GM19043 (cell line): ENCODE measurements around the gene RAB27A.
"Not testable (repeated sequence)": the region's sequence is repeated elsewhere in the genome, so short reads cannot be mapped to it uniquely, and the experiment has no call there.

Experiments
- ATAC-seq: cut with Tn5 transposase; IDR thresholded peaks from one replicate; pipeline ENCODE4 v1.9.1; 2021; ENCODE audit warnings: low read depth; ENCODE audit not compliant: unreplicated experiment

The RAB27A gene

DNA sequence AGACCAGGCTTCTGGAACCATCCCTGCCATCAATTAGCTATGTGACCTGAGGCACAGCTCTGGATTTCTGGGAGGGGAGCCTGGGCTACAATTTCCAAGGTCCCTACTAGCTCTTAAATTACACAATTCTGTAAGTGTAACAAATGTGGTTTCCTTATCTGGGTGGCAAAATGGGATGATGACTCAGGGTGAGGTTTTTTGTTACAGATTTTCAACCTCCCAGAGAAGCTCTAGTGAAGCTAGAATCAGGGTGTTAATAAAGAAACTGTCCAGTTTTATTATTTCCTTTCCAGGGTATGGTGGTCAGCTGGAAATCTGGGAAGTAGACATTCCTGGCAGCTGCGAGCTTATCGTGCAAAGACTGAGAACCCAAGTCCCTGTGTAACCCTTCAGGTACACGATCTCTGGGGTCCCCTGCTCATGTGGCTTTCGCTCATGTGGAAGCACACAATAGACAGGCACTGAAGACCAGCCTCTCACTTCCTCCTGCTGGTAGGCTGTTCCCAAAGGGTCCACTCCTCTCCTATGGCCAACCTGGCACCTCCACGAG, 7.3 kb downstream of the RAB27A start:
- ATAC-seq: no peak

DNA sequence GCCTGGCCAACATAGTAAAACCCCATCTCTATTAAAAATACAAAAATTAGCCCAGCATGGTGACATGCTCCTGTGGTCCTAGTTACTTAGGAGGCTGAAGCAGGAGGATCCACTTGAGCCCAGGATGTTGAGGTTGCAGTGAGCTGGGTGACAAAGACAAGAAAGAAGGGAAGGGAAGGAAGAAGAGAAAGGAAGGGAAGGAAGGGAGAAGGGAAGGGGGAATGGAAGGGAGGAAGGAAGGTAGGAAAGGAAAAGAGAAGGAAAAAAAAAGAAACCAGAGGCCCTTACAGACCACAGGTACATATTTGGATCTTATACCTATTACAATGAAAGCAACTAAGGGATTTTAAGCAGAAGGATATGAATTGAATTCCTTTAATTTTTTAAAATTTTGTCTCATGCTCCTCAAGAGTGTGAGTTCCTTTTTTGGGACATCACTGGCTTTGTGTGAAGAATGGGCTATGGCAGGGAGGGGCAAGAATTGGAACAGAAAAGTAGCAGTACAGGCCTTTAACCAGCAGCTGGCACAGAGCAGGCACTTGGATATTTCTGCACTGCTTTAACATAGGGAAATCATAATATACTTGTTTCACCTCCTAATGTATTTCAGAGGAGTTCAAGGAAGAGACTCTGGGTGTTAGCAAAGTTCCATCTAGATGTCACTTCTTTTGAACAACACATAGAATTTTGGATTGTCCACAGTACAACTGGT, 7.9 kb downstream of the RAB27A start:
- ATAC-seq: no peak

DNA sequence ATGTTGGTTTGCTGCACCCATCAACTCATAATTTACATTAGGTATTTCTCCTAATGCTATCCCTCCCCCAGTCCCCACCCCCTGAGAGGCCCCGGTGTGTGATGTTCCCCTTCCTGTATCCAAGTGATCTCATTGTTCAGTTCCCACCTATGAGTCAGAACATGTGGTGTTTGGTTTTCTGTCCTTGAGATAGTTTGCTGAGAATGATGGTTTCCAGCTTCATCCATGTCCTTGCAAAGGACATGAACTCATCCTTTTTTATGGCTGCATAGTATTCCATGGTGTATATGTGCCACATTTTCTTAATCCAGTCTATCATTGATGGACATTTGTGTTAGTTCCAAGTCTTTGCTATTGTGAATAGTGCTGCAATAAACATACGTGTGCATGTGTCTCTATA, 9.0 kb downstream of the RAB27A start:
- ATAC-seq: not testable (repeated sequence)

DNA sequence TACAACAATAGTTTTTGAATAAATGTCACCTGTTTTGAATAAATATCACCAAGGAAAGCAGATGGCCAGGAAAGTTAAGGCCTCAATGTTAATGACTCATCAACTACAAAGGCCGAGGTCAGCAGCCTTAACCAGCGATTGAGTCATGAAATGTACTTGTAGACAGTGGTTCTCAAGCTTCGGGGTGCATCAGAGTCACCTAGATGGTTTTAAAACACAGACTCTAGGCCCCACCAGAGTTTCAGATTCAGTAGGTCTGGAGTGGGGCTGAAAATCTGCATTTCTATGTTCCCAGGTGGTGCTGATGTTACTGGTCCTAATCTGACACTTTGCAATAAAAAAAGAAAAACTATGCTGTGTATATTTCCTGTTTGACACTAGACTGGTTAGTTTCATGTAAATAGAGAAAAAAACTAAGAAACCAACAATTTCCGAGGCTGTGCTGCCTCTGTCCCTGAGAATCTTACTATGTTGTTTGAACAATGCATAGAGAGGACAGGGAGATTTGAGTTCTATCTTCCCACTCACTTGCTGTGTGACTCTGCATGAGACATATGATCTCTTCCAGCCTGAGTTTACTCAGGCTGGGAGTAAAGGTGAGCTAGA, 9.8 kb downstream of the RAB27A start:
- ATAC-seq: peak; percentile 79

DNA sequence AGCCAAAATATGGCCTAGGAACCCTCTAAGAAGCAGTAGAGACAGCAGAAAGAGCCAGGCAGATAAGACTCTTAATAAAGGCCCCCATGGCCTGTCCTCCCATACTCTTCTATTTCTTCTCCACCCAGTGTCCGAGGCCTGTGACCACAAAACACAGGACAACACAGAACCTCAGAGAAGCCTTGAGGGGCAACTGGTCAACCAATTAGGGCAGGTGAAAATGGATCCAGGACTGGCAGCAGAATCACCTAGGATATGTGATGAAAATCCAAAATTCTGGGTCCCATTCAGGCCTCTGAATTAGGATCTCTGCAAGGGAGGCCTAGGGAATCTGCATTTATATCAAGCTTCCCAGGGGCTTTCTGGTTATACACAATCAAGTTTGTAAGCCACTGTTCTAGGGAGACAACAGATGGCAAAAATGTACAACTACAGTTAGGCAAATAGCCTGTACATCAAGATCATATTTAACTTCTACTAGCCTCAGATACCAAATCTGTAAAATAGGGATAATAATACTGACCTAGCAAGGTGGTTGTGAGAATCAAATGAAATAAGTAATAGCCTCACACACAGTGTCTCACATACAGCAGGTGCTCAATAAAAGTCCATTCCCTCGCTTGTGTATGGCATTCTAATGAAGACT, 10.4 kb downstream of the RAB27A start:
- ATAC-seq: no peak

DNA sequence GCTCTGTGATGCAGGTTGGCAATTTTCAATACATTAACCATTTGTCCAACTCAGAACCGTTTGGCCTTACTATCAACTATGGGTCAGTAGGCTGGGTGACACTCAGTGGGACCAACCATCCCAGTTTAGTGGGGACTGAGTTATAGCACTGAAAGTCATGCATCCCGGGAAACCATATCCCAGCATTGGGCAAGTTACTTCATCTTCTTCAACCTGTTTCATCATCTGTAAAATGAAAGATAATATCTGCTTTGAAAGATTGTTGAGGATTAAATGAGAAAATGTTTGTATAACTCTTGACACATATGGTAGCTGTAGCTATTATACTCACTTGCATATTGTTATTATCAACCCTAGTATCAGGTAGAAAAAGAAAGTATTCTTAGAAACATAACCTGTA, 11.9 kb downstream of the RAB27A start:
- no peak for ATAC-seq

DNA sequence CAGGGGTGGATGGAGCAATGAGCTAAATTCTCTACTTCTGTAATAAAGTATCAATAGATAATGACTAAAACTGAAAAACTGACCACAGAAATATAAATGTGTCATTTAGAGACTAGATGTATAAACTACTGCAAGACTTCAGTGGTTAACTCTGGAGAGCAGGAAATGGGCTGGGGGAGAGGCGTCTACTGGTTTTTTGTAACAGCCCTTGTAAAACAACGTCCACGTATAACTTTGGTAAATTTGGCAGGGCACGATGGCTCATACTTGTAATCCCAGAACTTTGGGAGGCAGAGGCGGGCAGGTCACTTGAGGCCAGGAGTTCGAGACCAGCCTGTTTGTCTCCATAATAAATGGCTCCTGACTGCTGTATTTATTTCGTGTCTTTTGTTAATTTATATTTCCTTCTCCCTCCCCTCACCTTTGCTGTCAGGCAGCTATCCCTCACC, 12.5 kb downstream of the RAB27A start:
- peak; percentile 45 for ATAC-seq

DNA sequence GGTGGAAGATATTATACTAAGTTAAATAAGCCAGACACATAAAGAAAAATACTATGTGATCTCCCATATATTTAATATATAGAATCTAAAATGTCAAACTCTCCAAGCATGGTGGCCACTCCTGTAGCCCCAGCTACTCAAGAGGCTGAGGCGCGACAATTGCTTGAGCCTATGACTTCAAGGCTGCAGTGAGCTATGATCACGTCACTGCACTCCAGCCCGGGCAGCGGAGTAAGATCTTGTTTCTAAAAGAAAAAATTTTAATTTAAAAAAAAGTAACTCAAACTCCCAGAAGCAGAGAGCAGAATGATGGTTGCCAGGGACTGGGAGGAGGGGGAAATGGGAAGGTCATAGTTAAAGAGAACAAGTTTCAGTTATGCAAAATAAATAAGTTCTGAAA, 13.3 kb downstream of the RAB27A start:
- ATAC-seq: no peak

DNA sequence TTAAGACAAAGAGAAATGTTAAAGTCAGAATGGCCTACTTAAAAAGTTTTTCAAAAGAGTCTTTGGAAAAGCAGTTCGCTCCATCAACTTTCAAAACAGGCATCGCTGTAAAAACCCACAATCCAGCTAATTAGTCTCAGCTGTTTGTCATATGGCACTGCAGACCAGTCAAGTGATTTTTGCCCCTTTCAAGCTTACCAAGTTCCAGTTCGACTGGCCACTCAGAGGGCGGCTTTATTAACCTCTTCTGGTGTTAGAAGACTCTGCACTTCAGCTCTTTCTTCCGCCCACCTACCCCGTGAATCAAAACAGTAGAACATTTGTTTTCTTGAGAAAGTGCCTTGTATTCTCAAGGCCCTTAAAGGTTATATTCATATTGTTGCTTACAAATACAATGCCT, 19.3 kb downstream of the RAB27A start:
- ATAC-seq: no peak

DNA sequence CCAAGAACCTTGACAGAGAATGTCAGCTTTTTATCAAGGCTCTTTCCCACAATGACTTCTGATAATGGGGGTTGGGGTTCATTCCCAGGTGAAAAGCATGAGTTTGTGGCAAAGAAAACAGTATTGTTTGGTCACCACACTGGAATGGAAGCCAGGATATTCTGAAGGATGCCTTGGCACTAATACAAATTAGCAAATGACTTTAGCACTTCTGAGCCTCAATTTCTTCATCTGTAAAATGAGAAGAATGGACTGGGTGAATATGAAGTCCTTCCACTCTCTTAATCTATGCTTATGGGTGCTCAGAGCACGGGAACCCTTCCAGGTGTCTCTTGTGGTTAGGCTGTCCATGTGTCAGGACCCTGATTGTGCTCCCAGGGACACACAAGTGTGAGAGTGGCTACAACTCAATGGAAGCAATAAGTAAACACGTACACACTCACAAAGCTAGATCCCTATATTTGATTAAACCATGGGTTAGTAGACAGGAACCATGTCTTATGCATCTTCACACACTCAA, 21.4 kb downstream of the RAB27A start:
- no peak for ATAC-seq

DNA sequence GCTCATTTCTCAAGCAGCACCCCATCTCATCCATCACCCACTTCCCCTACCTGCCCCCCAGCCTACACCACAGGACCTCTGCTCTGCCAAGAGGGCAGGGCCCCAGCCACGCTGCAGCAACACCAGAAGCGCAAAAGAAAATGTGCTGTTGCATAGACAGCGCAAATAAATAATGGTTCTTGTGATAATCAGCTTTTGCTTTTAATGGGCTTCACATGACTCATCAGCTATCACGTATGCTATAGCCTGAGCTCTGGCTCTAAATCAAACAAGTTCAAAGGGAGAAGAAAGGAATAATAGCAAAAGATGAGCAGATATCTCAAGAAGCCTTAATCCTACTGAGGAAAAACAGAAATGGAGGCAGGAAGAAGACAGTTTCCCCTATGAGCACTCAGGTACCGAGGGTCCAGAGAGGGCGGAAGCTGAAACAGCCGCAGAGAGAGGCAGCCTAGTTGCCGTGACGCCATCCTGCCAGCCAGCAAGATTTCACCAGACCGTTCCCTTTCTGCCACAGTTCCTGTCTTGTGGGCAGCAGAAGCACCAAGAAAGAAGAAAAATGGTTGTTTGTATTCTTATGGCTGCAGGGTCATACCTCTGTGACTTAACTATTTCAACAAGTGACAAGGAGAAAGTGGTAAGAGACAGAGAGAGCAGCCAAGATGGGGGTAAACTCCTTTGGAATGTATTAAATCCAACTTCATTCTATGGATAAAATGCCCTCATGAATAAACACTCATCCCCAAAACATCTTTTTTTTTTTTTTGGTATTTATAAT, 22.0 kb downstream of the RAB27A start:
- ATAC-seq: peak; percentile 92

DNA sequence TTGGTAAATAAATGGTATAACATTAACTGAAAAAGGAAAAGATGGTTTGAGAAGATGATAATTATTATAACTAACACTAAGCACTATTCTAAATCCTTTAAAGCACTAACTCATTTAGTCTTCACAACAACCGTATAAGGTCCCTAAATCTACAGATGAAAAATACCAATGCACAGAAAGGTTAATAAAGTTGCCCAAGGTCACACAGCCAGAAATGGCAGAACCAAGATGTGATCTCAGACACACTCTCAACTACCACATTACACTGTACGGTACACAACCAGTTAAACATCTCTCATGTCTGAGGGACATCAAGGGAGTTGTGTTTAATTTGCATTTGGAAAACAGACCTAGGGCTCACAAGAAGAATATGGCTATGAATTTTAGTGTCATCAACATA, 23.1 kb downstream of the RAB27A start:
- no peak for ATAC-seq

DNA sequence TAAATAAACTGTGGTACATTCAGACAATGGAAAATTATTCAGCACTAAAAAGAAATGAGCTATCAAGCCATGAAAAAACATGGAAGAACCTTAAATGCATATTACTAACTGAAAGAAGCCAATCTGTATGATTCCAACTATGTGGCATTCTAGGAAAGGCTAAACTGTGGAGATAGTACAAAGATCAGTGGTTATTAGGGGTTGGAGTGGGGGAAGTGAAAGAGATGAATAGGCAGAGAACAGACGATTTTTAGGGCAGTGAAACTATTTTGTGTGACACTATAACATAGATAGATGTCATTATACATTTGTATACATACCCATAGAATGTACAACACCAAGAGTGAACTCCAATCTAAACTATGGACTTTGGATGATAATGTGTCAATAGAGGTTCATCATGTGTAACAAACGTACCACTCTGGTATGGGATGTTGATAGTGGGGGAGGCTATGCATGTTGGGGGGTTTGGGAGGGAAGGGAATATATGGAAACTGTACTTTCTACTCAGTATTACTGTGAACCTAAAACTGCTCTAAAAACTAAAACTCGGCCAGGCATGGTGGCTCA, 29.0 kb downstream of the RAB27A start:
- no peak for ATAC-seq

DNA sequence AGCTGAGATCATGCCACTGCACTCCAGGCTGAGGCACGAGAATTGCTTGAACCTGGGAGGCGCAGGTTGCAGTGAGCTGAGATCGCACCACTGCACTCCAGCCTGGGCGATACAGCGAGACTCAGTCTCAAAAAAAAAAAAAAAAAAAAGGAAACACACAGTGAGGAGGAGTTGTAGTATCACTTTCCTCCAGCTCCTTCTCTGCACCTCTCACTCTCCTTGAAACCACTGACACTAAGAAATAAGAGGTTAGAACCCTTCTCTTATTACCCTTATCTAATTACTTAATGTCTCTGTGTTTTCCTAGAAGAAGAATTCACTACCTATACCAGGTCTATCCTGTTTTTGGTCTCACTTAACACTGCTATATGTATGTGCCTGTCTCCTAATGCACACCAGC, 31.7 kb downstream of the RAB27A start:
- ATAC-seq: no peak

DNA sequence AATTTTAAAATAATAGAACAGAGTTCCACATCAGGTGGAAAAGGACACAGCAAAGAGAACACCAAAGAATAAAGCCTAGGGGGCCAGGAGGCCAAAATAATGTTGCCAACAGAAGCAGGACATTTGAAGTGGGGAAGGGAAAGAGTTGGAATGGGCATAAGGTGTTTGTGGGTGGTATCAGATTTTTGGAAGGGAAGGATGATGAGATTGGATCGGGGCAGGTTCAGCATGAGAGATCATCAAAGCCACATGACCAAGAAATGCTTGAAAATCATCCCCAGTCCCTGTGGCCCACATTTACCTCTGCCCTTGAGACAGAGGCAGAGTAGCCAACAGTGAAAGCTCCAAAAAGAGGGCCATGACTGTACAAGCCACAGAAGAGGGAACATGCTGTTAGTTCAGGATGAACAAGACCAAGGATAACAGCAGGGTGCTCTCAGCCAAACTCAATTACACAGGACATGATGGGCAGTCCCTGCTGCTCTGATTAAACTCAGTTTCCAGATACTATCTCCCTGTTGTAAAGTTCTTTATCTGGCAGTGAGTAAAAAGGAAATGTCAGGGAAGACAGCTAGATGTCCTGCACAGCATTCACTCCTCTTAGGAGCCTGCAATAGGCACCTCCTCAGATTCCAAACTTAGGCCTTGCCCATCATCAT, 32.5 kb downstream of the RAB27A start:
- no peak for ATAC-seq

DNA sequence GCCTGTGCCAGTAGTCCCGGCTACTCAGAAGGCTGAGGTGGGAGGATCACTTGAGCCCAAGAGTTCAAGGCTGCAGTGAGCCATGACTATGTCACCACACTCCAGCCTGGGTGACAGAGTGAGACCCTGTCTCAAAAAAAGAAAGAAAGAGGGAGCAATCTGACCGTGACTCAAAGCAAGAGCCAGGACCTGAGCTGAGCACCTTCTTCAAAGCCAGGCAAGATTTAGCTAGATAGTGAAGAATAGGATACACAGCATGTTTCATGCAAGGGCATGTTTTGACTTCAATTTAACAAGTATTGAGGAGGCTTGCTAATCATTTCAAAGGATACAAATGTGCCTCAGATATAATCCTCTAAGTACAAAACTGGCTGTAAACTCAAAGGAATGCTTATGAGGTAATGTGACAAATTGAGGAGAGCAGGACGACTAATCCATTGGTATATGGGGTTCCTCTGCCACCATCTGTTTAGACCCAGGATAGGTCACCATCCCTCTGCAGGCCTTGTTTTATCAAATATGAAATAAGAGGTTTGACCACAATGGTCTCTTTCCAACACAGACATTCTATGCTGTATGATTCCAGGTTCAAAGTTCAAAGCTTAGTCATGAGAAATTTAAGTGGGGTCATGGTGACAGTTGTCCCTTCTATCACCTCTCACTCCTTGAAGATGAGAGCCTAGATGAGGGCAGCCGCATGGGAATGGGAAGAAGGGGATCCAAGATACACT, 33.2 kb downstream of the RAB27A start:
- ATAC-seq: no peak

DNA sequence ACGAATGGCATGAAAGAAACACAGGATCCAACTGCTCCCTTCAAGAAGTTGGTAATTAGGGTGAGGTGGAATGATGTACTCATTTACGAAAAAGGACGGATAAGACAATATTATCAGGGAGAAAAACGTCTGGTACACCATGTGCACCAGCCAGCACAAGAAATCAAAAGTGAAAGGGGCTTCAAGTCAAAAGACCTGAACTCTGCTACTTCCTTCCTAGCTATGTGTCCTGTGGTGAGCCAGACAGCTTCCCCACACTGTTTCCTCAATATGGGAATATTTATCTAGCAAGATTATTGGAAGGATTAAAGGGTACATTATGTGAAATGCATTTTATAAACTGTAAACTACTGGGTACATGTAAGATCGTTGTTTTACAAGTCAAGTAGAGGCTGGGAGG, 33.9 kb downstream of the RAB27A start:
- no peak for ATAC-seq

DNA sequence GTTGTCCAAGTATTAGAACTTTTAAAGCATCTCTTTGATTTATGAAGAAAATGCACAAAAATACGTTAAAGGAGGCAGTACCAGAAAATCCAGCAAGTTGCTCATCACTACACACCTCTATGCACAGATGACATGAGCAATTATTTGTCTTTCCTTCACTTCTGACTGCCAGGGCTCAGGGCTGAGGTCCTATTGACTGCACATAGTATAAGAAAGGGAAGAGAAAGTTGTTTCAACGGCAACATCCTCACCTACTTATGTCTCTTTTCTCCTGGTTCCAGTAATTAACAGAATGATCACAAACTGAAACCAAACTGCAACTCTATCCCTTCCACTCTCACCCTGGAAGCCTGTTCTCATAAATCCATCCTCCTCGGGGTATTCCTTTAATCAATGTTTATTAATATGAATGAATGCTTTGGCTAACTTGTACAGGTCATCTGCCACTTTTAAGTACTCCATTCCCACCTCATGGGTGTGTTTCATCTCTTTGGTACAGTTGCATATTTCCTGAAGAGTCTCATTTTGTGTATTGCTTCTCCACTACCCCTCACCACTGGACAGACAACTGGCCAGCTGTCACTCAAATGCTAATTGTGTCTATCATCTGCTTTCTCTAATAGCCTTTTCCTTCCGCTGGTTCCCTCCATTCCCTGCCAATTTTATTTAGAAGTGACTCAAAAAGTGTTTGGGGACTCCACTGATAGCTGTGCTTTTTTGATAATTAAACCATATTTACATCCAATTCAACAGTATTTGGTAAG, 34.5 kb downstream of the RAB27A start:
- ATAC-seq: peak; percentile 55
